Thyroid gland (tissue), 4 donors: ENCODE measurements around the gene B4GALNT4.
"Not testable (repeated sequence)": the region's sequence is repeated elsewhere in the genome, so short reads cannot be mapped to it uniquely, and the experiment has no call there.

ENCODE experiments used
- CTCF ChIP-seq, 6 experiments: fragments of 200-600 bp in 3 of 6; fragments of 450-650 bp in 3 of 6; sonication (generic) in 3 of 6; IDR thresholded peaks; one replicate each; pipeline ENCODE4 v1.5.1; 2016 to 2019; ENCODE audit warnings: antibody characterized with exemption in 6 of 6, mild to moderate bottlenecking in 2 of 6, inconsistent platforms in 1 of 6, moderate library complexity in 1 of 6
- POLR2A ChIP-seq, 2 donors: fragments of 450-650 bp; IDR thresholded peaks; one replicate each; pipeline ENCODE4 v1.6.1; 2017; ENCODE audit warnings: antibody characterized with exemption in 2 of 2, mild to moderate bottlenecking in 2 of 2, moderate library complexity in 1 of 2

- not testable (repeated sequence) for TF ChIP-seq POLR2A, CTCF (IDR thresholded peaks at IDR 0.05)
Measured at GRCh38 chr11:363443-363805, 5.9 kb upstream of the B4GALNT4 start.
